Measurements from ENCODE around the gene LEMD2.

LEMD2 gene

GRCh38 chr6:33824461-33825154 lies 35.7 kb upstream of the LEMD2 start:
- H3K4me1 Mint-ChIP-seq (ENCODE audit: low read depth): peaks cover 1% of the 10 kb centered on the region

GRCh38 chr6:33823806-33824205 lies 34.9 kb upstream of the LEMD2 start:
- H3K4me1 Mint-ChIP-seq (ENCODE audit: low read depth): peaks cover 2% of the 10 kb centered on the region
- H3K27me3 Mint-ChIP-seq (ENCODE audit: low read depth): peaks cover 17% of the 10 kb centered on the region
- H3K4me3 Mint-ChIP-seq: no peak overlapping the region
- no peaks in the 10 kb centered on the region for H3K36me3 Mint-ChIP-seq (ENCODE audit: low read depth)
- H3K9me3 Mint-ChIP-seq: no peaks in the 10 kb centered on the region
- H3K27ac Mint-ChIP-seq: no peak overlapping the region

More at GRCh38 chr6:33824461-33825154, 35.7 kb upstream of the LEMD2 start:
- H3K27me3 Mint-ChIP-seq (ENCODE audit: low read depth): peaks cover 21% of the 10 kb centered on the region
- no peaks in the 10 kb centered on the region for H3K36me3 Mint-ChIP-seq (ENCODE audit: low read depth)
- H3K27ac Mint-ChIP-seq: no peak overlapping the region
- no peak overlapping the region for H3K4me3 Mint-ChIP-seq
- no peaks in the 10 kb centered on the region for H3K9me3 Mint-ChIP-seq

- H3K27ac Mint-ChIP-seq: no peak overlapping the region
- no peak overlapping the region for H3K4me3 Mint-ChIP-seq
- H3K4me1 Mint-ChIP-seq (ENCODE audit: low read depth): peaks cover 7% of the 10 kb centered on the region
- no peaks in the 10 kb centered on the region for H3K9me3 Mint-ChIP-seq
- H3K27me3 Mint-ChIP-seq (ENCODE audit: low read depth): peaks cover 13% of the 10 kb centered on the region
- no peaks in the 10 kb centered on the region for H3K36me3 Mint-ChIP-seq (ENCODE audit: low read depth)
Measured at GRCh38 chr6:33822575-33823395, 33.9 kb upstream of the LEMD2 start.

- Mint-ChIP-seq H3K27ac (no peak overlapping the region), H3K36me3 (ENCODE audit: low read depth) (no peaks in the 10 kb centered on the region), H3K9me3 (no peaks in the 10 kb centered on the region), H3K4me1 (ENCODE audit: low read depth) (peaks cover 7% of the 10 kb centered on the region), H3K27me3 (ENCODE audit: low read depth) (peaks cover 14% of the 10 kb centered on the region), H3K4me3 (no peak overlapping the region)
Measured at GRCh38 chr6:33820784-33821520, 32.0 kb upstream of the LEMD2 start.

GRCh38 chr6:33820243-33820642 lies 31.3 kb upstream of the LEMD2 start:
- H3K36me3 Mint-ChIP-seq (ENCODE audit: low read depth): no peaks in the 10 kb centered on the region
- peaks cover 21% of the 10 kb centered on the region for H3K27me3 Mint-ChIP-seq (ENCODE audit: low read depth)
- no peak overlapping the region for H3K4me3 Mint-ChIP-seq
- no peak overlapping the region for H3K27ac Mint-ChIP-seq
- peaks cover 7% of the 10 kb centered on the region for H3K4me1 Mint-ChIP-seq (ENCODE audit: low read depth)
- no peaks in the 10 kb centered on the region for H3K9me3 Mint-ChIP-seq

- Mint-ChIP-seq H3K9me3 (no peaks in the 10 kb centered on the region), H3K4me1 (ENCODE audit: low read depth) (peaks cover 7% of the 10 kb centered on the region), H3K27ac (no peak overlapping the region), H3K36me3 (ENCODE audit: low read depth) (no peaks in the 10 kb centered on the region), H3K27me3 (ENCODE audit: low read depth) (peaks cover 23% of the 10 kb centered on the region), H3K4me3 (no peak overlapping the region)
Measured at GRCh38 chr6:33819021-33819420, 30.1 kb upstream of the LEMD2 start.

GRCh38 chr6:33818293-33818692 lies 29.4 kb upstream of the LEMD2 start:
- Mint-ChIP-seq H3K27me3 (ENCODE audit: low read depth) (peaks cover 27% of the 10 kb centered on the region), H3K4me1 (ENCODE audit: low read depth) (peaks cover 7% of the 10 kb centered on the region), H3K9me3 (no peaks in the 10 kb centered on the region), H3K36me3 (ENCODE audit: low read depth) (no peaks in the 10 kb centered on the region), H3K4me3 (no peak overlapping the region), H3K27ac (no peak overlapping the region)

- Mint-ChIP-seq H3K4me3 (no peak overlapping the region), H3K36me3 (ENCODE audit: low read depth) (no peaks in the 10 kb centered on the region), H3K27ac (no peak overlapping the region), H3K27me3 (ENCODE audit: low read depth) (peaks cover 26% of the 10 kb centered on the region), H3K9me3 (no peaks in the 10 kb centered on the region), H3K4me1 (ENCODE audit: low read depth) (peaks cover 9% of the 10 kb centered on the region)
Measured at GRCh38 chr6:33817489-33817888, 28.6 kb upstream of the LEMD2 start.

- H3K4me3 Mint-ChIP-seq: no peak overlapping the region
- H3K4me1 Mint-ChIP-seq (ENCODE audit: low read depth): peaks cover 9% of the 10 kb centered on the region
- no peaks in the 10 kb centered on the region for H3K9me3 Mint-ChIP-seq
- H3K36me3 Mint-ChIP-seq (ENCODE audit: low read depth): no peaks in the 10 kb centered on the region
- H3K27me3 Mint-ChIP-seq (ENCODE audit: low read depth): peaks cover 30% of the 10 kb centered on the region
- H3K27ac Mint-ChIP-seq: no peak overlapping the region
Measured at GRCh38 chr6:33816911-33817310, 28.0 kb upstream of the LEMD2 start.

- H3K27ac Mint-ChIP-seq: no peak overlapping the region
- H3K4me3 Mint-ChIP-seq: no peak overlapping the region
- no peaks in the 10 kb centered on the region for H3K9me3 Mint-ChIP-seq
- H3K27me3 Mint-ChIP-seq (ENCODE audit: low read depth): peaks cover 41% of the 10 kb centered on the region
- H3K36me3 Mint-ChIP-seq (ENCODE audit: low read depth): no peaks in the 10 kb centered on the region
- peaks cover 8% of the 10 kb centered on the region for H3K4me1 Mint-ChIP-seq (ENCODE audit: low read depth)
Measured at GRCh38 chr6:33815854-33816253, 26.9 kb upstream of the LEMD2 start.

- H3K9me3 Mint-ChIP-seq: no peaks in the 10 kb centered on the region
- no peaks in the 10 kb centered on the region for H3K36me3 Mint-ChIP-seq (ENCODE audit: low read depth)
- no peak overlapping the region for H3K27ac Mint-ChIP-seq
- peaks cover 9% of the 10 kb centered on the region for H3K4me1 Mint-ChIP-seq (ENCODE audit: low read depth)
- H3K4me3 Mint-ChIP-seq: no peak overlapping the region
- H3K27me3 Mint-ChIP-seq (ENCODE audit: low read depth): peaks cover 50% of the 10 kb centered on the region
Measured at GRCh38 chr6:33813990-33814985, 25.4 kb upstream of the LEMD2 start.

GRCh38 chr6:33813246-33813904 lies 24.4 kb upstream of the LEMD2 start:
- no peak overlapping the region for H3K27ac Mint-ChIP-seq
- H3K4me3 Mint-ChIP-seq: no peak overlapping the region
- H3K4me1 Mint-ChIP-seq (ENCODE audit: low read depth): peaks cover 5% of the 10 kb centered on the region
- no peaks in the 10 kb centered on the region for H3K9me3 Mint-ChIP-seq
- no peaks in the 10 kb centered on the region for H3K36me3 Mint-ChIP-seq (ENCODE audit: low read depth)
- H3K27me3 Mint-ChIP-seq (ENCODE audit: low read depth): peaks cover 53% of the 10 kb centered on the region

GRCh38 chr6:33812669-33813068 lies 23.7 kb upstream of the LEMD2 start:
- H3K36me3 Mint-ChIP-seq (ENCODE audit: low read depth): no peaks in the 10 kb centered on the region
- no peaks in the 10 kb centered on the region for H3K9me3 Mint-ChIP-seq

More at GRCh38 chr6:33812669-33813068, 23.7 kb upstream of the LEMD2 start:
- H3K27me3 Mint-ChIP-seq (ENCODE audit: low read depth): peaks cover 60% of the 10 kb centered on the region
- H3K27ac Mint-ChIP-seq: no peak overlapping the region
- peaks cover 10% of the 10 kb centered on the region for H3K4me1 Mint-ChIP-seq (ENCODE audit: low read depth)
- H3K4me3 Mint-ChIP-seq: no peak overlapping the region
